GDM1 (cell line): ENCODE data around the gene TBC1D2.
A peak's percentile ranks its signal among the peaks of the same experiment; 100 is the strongest.

Experiments
- DNase-seq: peaks from one replicate; lab custom pipeline; 2025; lab: John Stamatoyannopoulos, UW

Gene TBC1D2

GRCh38 chr9:98241357-98242300, 13.8 kb downstream of the TBC1D2 start:
- peak; percentile 44 for DNase-seq

- DNase-seq, result no peak
Measured at GRCh38 chr9:98240475-98240874, 15.0 kb downstream of the TBC1D2 start.

GRCh38 chr9:98236901-98237487, 18.5 kb downstream of the TBC1D2 start:
- no peak for DNase-seq

GRCh38 chr9:98235126-98235525, 20.3 kb downstream of the TBC1D2 start:
- no peak for DNase-seq

GRCh38 chr9:98234245-98234825, 21.1 kb downstream of the TBC1D2 start:
- no peak for DNase-seq

GRCh38 chr9:98232926-98233325, 22.5 kb downstream of the TBC1D2 start:
- no peak for DNase-seq

GRCh38 chr9:98231770-98232478, 23.5 kb downstream of the TBC1D2 start:
- DNase-seq, result no peak

- no peak for DNase-seq
Measured at GRCh38 chr9:98230789-98231188, 24.7 kb downstream of the TBC1D2 start.

GRCh38 chr9:98230304-98230703, 25.1 kb downstream of the TBC1D2 start:
- no peak for DNase-seq

GRCh38 chr9:98229620-98230019, 25.8 kb downstream of the TBC1D2 start:
- no peak for DNase-seq

GRCh38 chr9:98229090-98229395, 26.4 kb downstream of the TBC1D2 start:
- no peak for DNase-seq

GRCh38 chr9:98228392-98229089, 26.9 kb downstream of the TBC1D2 start:
- no peak for DNase-seq

- DNase-seq, result no peak
Measured at GRCh38 chr9:98227883-98228282, 27.6 kb downstream of the TBC1D2 start.

- no peak for DNase-seq
Measured at GRCh38 chr9:98226957-98227356, 28.5 kb downstream of the TBC1D2 start.

GRCh38 chr9:98226516-98226915, 28.9 kb downstream of the TBC1D2 start:
- no peak for DNase-seq

GRCh38 chr9:98225015-98225442, 30.4 kb downstream of the TBC1D2 start:
- no peak for DNase-seq

- no peak for DNase-seq
Measured at GRCh38 chr9:98222885-98223691, 32.4 kb downstream of the TBC1D2 start.

GRCh38 chr9:98220911-98221310, 34.5 kb downstream of the TBC1D2 start:
- no peak for DNase-seq

GRCh38 chr9:98219794-98220370, 35.6 kb downstream of the TBC1D2 start:
- no peak for DNase-seq

GRCh38 chr9:98219364-98219716, 36.1 kb downstream of the TBC1D2 start:
- DNase-seq, result no peak
